ENCODE results near the gene TYW1. TPM values are rescaled to one million over a fixed set of nuclear protein-coding genes. Genes with fewer than 3 reads are reported as not detected.
"Not testable (repeated sequence)": the region's sequence is repeated elsewhere in the genome, so short reads cannot be mapped to it uniquely, and the experiment has no call there.

TYW1 gene, protein sequence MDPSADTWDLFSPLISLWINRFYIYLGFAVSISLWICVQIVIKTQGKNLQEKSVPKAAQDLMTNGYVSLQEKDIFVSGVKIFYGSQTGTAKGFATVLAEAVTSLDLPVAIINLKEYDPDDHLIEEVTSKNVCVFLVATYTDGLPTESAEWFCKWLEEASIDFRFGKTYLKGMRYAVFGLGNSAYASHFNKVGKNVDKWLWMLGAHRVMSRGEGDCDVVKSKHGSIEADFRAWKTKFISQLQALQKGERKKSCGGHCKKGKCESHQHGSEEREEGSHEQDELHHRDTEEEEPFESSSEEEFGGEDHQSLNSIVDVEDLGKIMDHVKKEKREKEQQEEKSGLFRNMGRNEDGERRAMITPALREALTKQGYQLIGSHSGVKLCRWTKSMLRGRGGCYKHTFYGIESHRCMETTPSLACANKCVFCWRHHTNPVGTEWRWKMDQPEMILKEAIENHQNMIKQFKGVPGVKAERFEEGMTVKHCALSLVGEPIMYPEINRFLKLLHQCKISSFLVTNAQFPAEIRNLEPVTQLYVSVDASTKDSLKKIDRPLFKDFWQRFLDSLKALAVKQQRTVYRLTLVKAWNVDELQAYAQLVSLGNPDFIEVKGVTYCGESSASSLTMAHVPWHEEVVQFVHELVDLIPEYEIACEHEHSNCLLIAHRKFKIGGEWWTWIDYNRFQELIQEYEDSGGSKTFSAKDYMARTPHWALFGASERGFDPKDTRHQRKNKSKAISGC
- total RNA-seq = 21.4 and 22.4 TPM in 2 replicates

DNA sequence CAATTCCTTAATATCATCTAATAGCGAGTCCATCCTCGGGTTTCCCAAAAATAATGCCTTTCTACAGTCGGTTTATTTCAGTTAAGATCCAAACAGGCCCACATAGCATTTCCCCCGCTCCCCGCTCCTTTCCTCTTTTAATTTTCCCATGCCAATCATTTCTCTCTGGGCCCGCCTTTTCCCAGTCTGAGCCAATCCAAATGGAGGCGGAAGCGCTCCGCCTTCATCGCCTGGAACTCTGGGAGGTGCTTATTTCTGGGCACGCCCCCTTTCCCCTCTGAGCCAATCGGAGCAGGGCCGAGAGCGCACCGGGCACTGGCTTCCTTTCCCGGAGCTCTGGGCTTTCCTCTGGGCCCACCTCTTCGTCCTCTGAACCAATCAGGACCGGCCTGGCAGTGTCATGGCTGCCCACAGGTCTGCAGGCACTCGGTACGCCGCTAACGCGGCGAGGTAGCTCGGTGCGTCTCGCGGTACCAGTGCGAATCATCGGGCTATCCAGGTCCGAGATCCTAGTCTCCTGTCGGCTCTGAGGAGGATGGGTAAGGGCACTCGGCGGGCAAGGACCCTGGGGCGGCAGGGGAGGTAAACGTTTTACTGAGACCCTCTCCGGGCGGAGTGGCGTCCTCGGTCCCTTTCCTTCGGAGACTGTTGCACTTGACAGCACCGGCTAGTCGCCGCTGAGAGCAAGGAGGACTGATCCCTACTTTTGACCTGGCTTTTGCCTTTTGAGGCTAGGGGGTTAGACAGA, at the start of gene TYW1:
TYW1 (plus strand) TSS at position 390 of the 748 bp plus-strand sequence; CDS start at position 536, 146 bp downstream.
- peaks cover 26% of the 10 kb centered on the region for H3K36me3 Mint-ChIP-seq (ENCODE audit: low read depth)

DNA sequence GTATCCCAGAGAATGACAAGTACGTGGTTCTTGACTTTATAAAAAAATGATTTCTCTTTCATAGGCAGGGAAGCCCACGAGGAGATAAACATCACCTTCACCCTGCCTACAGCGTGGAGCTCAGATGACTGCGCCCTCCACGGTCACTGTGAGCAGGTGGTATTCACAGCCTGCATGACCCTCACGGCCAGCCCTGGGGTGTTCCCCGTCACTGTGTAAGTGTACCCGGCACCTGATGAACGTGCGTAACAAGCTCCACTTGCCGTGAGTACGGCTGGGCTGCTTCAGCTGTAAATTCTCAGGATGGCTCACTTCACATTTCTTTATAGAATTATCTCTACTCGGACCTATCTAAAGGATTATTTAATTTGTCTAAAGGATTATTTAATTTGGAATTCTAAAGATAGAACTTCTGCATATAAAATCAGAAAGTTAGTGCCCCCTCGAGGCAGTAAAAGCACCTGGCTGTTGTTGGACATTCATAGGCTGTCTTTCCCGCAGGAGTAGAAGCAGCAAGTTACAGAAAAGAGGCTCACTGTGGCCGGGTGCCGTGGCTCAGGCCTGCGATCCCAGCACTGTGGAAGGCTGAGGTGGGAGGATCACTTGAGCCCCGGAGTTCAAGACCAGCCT, 48.0 kb upstream of the TYW1 start:
- no peak overlapping the region for H3K27ac Mint-ChIP-seq
- H3K4me1 Mint-ChIP-seq (ENCODE audit: low read depth) = no peaks in the 10 kb centered on the region
- no peak overlapping the region for H3K4me3 Mint-ChIP-seq
- peaks cover 38% of the 10 kb centered on the region for H3K36me3 Mint-ChIP-seq (ENCODE audit: low read depth)
- H3K27me3 Mint-ChIP-seq (ENCODE audit: insufficient read depth) = no peaks in the 10 kb centered on the region
- H3K9me3 Mint-ChIP-seq = no peaks in the 10 kb centered on the region
- DNase-seq (ENCODE audit: low spot score) = no peak
- intact Hi-C loops (cut with micrococcal nuclease) = no loop called here

More for the DNA sequence above, at the start of gene TYW1:
- intact Hi-C loops (cut with micrococcal nuclease) = loop anchor here (1.0 to 10.0 kb wide), 8 partner anchors 152 to 1992 kb away; partner anchors contain the start of genes CRCP, ERV3-1, GUSB and KCTD7
- peaks cover 30% of the 10 kb centered on the region for H3K4me1 Mint-ChIP-seq (ENCODE audit: low read depth)
- H3K27ac Mint-ChIP-seq = peak within 1 kb of the TSS; percentile 100
- H3K9me3 Mint-ChIP-seq; H3K27me3 Mint-ChIP-seq (ENCODE audit: insufficient read depth): not testable (repeated sequence)
- peak; percentile 98 for DNase-seq (ENCODE audit: low spot score)
- H3K4me3 Mint-ChIP-seq = peak within 1 kb of the TSS; percentile 100

DNA sequence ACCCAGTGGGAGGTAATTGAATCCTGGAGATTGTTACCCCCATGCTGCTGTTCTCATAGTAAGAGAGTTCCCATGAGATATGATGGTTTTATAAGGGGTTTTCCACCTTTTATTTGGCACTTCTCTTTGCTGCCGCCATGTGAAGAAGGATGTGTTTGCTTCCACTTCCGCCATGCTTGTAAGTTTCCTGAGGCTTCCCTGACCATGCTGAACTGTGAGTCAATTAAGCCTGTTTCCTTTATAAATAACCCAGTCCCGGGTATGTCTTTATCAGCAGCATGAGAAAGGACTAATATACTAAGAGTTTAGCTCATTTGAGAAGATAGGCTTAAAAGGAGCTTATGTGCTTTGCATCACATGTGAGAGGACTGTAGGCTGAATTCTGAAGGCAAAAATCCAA, 46.3 kb upstream of the TYW1 start:
- H3K4me3 Mint-ChIP-seq = no peak overlapping the region
- H3K27ac Mint-ChIP-seq = no peak overlapping the region
- intact Hi-C loops (cut with micrococcal nuclease) = no loop called here
- H3K4me1 Mint-ChIP-seq (ENCODE audit: low read depth) = no peaks in the 10 kb centered on the region
- no peaks in the 10 kb centered on the region for H3K27me3 Mint-ChIP-seq (ENCODE audit: insufficient read depth)
- no peak for DNase-seq (ENCODE audit: low spot score)
- peaks cover 33% of the 10 kb centered on the region for H3K36me3 Mint-ChIP-seq (ENCODE audit: low read depth)
- no peaks in the 10 kb centered on the region for H3K9me3 Mint-ChIP-seq

DNA sequence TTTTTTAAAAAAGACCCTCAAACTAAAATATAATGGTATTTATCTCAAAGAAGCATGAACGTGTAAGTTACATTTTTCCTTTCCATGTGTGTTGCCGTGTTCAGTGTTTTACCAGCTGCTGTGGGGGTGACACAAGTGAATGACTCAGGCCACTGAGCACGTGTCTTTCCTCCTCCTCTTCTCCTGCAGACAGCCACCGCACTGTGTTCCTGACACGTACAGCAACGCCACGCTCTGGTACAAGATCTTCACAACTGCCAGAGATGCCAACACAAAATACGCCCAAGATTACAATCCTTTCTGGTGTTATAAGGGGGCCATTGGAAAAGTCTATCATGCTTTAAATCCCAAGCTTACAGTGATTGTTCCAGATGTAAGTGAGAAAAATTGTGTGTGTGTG, 45.9 kb upstream of the TYW1 start:
- no peak for DNase-seq (ENCODE audit: low spot score)
- intact Hi-C loops (cut with micrococcal nuclease) = no loop called here
- H3K4me3 Mint-ChIP-seq = no peak overlapping the region
- H3K4me1 Mint-ChIP-seq (ENCODE audit: low read depth) = no peaks in the 10 kb centered on the region
- no peak overlapping the region for H3K27ac Mint-ChIP-seq
- no peaks in the 10 kb centered on the region for H3K27me3 Mint-ChIP-seq (ENCODE audit: insufficient read depth)
- H3K36me3 Mint-ChIP-seq (ENCODE audit: low read depth) = peaks cover 32% of the 10 kb centered on the region
- H3K9me3 Mint-ChIP-seq = no peaks in the 10 kb centered on the region

DNA sequence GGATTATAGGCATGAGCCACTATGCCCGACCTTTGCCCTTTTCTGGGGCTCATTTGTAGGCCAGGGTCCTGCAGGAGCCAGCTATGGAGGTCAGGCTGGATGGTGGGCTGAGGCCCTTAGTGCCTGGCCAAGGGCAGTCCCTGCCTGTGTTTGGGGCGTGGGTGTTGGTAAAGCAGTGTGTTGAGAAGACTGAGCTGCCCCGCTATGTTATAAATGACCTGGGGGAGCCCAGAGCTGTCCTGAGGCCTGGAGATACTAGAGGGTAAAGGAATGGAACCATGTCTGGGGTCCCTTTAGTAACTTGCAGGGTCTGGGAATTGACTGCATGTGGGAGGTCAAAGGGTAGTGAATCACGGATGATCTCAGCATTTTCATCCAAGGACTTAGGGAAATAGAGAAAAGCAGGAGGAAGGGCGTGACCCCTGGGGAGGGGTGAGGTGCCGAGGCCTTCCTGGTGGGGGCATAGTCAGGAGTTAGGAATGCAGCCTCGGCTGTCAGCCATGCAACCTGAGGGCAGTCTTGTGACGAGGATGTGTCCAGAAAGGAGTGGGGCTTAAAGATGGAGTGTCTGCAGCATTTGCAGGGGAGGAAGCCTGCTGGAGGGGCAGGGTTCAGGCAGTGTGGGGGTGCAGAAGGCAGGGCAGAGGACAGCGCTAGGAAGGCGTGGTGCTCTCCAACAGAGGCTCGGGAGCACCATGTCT, 44.1 kb upstream of the TYW1 start:
- DNase-seq (ENCODE audit: low spot score) = no peak
- Mint-ChIP-seq H3K36me3 (ENCODE audit: low read depth) (peaks cover 45% of the 10 kb centered on the region), H3K27me3 (ENCODE audit: insufficient read depth) (no peaks in the 10 kb centered on the region), H3K4me3 (no peak overlapping the region), H3K27ac (no peak overlapping the region), H3K4me1 (ENCODE audit: low read depth) (no peaks in the 10 kb centered on the region), H3K9me3 (no peaks in the 10 kb centered on the region)
- intact Hi-C loops (cut with micrococcal nuclease) = no loop called here

DNA sequence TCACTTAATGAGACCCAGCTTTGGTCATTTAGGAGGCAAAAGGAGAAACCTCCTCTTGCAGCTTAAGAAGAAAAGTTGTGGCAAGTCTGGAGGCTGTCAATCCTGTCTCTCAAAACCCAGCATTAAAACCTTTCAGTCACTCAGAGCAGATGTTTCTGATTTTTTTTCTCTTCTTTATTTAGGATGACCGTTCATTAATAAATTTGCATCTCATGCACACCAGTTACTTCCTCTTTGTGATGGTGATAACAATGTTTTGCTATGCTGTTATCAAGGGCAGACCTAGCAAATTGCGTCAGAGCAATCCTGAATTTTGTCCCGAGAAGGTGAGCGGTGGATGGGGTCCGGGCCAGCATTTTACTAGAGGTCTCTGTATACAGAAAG, 43.6 kb upstream of the TYW1 start:
- Mint-ChIP-seq H3K27me3 (ENCODE audit: insufficient read depth) (no peaks in the 10 kb centered on the region), H3K36me3 (ENCODE audit: low read depth) (peaks cover 48% of the 10 kb centered on the region), H3K27ac (no peak overlapping the region), H3K9me3 (no peaks in the 10 kb centered on the region), H3K4me1 (ENCODE audit: low read depth) (no peaks in the 10 kb centered on the region), H3K4me3 (no peak overlapping the region)
- DNase-seq (ENCODE audit: low spot score) = no peak
- intact Hi-C loops (cut with micrococcal nuclease) = no loop called here

DNA sequence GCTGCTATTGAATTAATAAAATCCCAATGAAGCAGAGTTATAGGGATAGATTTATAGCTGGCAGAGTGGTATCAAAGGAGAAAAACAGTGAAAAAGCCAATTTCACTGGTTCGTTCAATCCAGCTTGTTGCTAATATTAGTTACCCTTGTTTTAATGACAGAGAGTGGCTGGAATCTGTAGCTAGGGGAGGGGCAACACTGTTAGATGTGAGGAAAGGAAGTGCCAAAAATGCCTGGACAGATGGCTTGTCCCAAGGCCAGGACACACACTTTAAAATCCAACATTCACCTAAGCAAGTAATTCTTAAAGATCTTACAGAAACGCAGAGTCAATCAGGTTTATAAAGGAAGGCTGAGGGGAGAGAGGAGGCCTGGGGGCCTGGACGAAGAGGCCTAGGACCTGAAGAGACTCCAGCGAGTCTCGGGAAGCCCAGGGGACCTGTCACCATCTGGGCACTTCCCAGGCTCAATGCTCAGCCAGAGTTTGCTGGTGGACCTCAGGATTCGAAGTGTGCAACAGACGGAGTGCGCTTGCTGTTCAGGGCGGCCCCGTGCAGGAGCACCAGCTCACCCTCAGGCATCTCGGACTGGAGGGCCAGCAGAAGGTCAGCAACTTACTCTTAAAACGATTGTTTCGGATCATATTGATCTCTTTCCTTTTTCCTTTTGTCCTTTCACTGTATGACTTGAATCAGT, 38.9 kb upstream of the TYW1 start:
- no peak overlapping the region for H3K4me3 Mint-ChIP-seq
- no peak for DNase-seq (ENCODE audit: low spot score)
- no peak overlapping the region for H3K27ac Mint-ChIP-seq
- H3K27me3 Mint-ChIP-seq (ENCODE audit: insufficient read depth) = no peaks in the 10 kb centered on the region
- intact Hi-C loops (cut with micrococcal nuclease) = no loop called here
- H3K9me3 Mint-ChIP-seq = no peaks in the 10 kb centered on the region
- H3K36me3 Mint-ChIP-seq (ENCODE audit: low read depth) = peaks cover 46% of the 10 kb centered on the region
- no peaks in the 10 kb centered on the region for H3K4me1 Mint-ChIP-seq (ENCODE audit: low read depth)

DNA sequence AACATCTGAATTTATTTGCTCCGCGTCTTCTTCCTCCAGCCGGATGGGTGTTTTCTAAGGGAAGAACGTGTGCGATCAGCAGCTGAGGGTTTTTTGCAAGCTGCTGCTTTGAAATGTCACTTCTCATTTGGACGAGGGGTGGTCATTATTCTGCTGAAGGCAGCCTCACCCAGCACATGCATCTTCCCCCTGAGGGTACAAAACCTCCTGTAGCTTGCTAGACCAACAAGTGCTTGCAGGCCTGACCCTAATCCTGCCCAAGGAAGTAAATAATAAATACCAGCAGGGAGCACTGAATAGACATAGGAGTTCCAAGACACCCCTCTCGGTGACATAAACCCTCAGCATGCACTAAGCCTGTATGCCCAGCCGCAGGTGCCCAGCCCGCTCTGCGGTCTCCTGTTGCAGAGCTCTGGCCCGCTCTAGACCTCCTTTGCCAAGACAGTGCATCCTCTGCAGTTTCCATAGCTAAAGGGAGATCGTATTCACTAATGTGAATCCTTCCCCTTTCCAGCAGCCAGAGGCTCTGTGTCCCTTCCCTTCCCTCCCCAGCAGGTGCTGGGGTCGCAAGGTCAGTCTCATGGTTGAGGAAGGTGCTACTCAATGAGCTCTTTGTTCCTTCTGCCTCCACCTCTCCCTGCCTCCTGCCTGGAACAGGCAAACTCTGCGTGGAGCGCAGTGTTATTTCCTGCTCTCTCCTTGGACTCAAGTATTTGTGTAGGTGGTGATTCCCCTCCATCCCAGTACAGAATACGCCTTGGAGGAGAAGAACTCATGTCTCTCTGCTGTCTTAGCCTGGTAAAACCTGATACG, 37.9 kb upstream of the TYW1 start:
- DNase-seq (ENCODE audit: low spot score) = no peak
- no peaks in the 10 kb centered on the region for H3K9me3 Mint-ChIP-seq
- no peak overlapping the region for H3K4me3 Mint-ChIP-seq
- peaks cover 40% of the 10 kb centered on the region for H3K36me3 Mint-ChIP-seq (ENCODE audit: low read depth)
- no peak overlapping the region for H3K27ac Mint-ChIP-seq
- H3K27me3 Mint-ChIP-seq (ENCODE audit: insufficient read depth) = no peaks in the 10 kb centered on the region
- intact Hi-C loops (cut with micrococcal nuclease) = no loop called here
- H3K4me1 Mint-ChIP-seq (ENCODE audit: low read depth) = no peaks in the 10 kb centered on the region

DNA sequence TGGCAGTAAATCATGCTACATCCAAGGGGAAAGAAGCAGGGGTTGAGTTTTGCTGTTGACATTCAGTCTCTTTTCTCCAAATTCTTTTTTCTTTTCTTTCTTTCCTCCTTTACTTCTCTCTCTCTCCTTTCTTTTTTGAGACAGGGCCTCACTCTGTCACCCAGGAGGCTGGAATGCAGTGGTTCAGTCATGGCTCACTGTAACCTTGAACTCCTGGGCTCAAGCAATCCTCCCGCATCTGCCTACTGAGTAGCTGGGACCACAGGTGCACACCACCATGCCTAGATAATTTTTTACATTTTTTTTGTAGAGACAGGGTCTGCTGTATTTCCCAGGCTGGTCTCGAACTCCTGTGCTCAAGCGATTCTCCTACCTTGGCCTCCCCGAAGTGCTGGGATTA, 36.4 kb upstream of the TYW1 start:
- H3K9me3 Mint-ChIP-seq = no peaks in the 10 kb centered on the region

DNA sequence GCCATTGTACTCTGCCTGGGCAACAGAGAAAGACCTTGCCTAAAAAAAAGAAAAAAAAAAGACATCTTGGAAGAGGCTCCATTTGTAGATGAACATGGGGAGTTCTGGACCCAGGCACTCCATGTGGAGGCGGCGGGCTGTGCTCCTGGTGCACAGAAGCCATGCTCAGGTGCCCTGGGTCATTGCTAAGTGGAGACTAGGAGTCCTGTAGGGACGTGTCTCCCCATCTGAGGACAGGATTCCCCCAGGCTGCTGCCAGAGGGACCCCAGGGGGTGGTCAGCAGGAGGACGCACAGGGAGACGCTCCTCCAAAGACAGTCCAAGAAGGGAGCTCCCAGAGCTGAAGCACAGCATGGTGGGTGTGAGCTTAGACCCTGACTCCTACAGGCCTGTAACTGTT, 35.5 kb upstream of the TYW1 start:
- no peak overlapping the region for H3K27ac Mint-ChIP-seq
- H3K27me3 Mint-ChIP-seq (ENCODE audit: insufficient read depth) = no peaks in the 10 kb centered on the region
- no peaks in the 10 kb centered on the region for H3K4me1 Mint-ChIP-seq (ENCODE audit: low read depth)
- H3K36me3 Mint-ChIP-seq (ENCODE audit: low read depth) = peaks cover 31% of the 10 kb centered on the region
- H3K9me3 Mint-ChIP-seq = no peaks in the 10 kb centered on the region
- DNase-seq (ENCODE audit: low spot score) = no peak
- H3K4me3 Mint-ChIP-seq = no peak overlapping the region
- intact Hi-C loops (cut with micrococcal nuclease) = no loop called here

More for the DNA sequence above, 36.4 kb upstream of the TYW1 start:
- Mint-ChIP-seq H3K36me3 (ENCODE audit: low read depth) (peaks cover 35% of the 10 kb centered on the region), H3K27ac (no peak overlapping the region), H3K4me1 (ENCODE audit: low read depth) (no peaks in the 10 kb centered on the region), H3K4me3 (no peak overlapping the region), H3K27me3 (ENCODE audit: insufficient read depth) (no peaks in the 10 kb centered on the region)
- intact Hi-C loops (cut with micrococcal nuclease) = no loop called here
- DNase-seq (ENCODE audit: low spot score) = no peak

DNA sequence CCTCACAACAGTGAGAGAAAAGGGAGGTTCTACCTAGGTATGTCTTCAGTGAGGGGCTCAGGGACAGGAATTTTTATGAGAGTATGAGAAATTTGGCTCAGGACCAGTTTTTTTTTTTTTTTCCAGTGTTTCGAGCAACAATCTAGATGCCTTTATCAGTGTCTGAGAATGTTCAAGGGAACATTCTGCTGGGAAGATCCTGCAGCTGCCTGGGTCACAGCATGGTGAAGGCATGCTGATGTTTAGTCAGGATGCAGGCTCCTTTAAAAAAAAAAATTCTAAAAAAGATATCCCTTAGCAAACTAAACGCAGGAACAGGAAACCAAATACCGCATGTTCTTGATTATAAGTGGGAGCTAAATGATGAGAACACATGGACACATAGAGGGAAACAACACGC, 32.2 kb upstream of the TYW1 start:
- intact Hi-C loops (cut with micrococcal nuclease) = no loop called here
- DNase-seq (ENCODE audit: low spot score) = no peak
- Mint-ChIP-seq H3K9me3 (no peaks in the 10 kb centered on the region), H3K4me3 (no peak overlapping the region), H3K4me1 (ENCODE audit: low read depth) (no peaks in the 10 kb centered on the region), H3K36me3 (ENCODE audit: low read depth) (peaks cover 5% of the 10 kb centered on the region), H3K27me3 (ENCODE audit: insufficient read depth) (no peaks in the 10 kb centered on the region), H3K27ac (no peak overlapping the region)
